GM21360 (cell line): ENCODE measurements around the gene PDCD5.
"Not testable (repeated sequence)": the region's sequence is repeated elsewhere in the genome, so short reads cannot be mapped to it uniquely, and the experiment has no call there.

ENCODE experiments used
- ATAC-seq: cut with Tn5 transposase; IDR thresholded peaks from one replicate; pipeline ENCODE4 v1.9.1; 2021; ENCODE audit warnings: mild to moderate bottlenecking, moderate library complexity; ENCODE audit not compliant: unreplicated experiment

PDCD5 gene

GRCh38 chr19:32580901-32581704 is at the start of gene PDCD5:
Gene PDCD5 (plus strand): TSS chr19:32581190. CDS start chr19:32581262, 72 bp downstream.
- ATAC-seq, result peak; percentile 89

- ATAC-seq, result no peak
Observed at GRCh38 chr19:32532233-32532632, 48.8 kb upstream of the PDCD5 start.

GRCh38 chr19:32537580-32537979 is 43.4 kb upstream of the PDCD5 start:
- ATAC-seq, result no peak

GRCh38 chr19:32539240-32539916 is 41.6 kb upstream of the PDCD5 start:
- no peak for ATAC-seq

- no peak for ATAC-seq
Observed at GRCh38 chr19:32540621-32541020, 40.4 kb upstream of the PDCD5 start.

GRCh38 chr19:32541376-32541775 is 39.6 kb upstream of the PDCD5 start:
- not testable (repeated sequence) for ATAC-seq

GRCh38 chr19:32542477-32543108 is 38.4 kb upstream of the PDCD5 start:
- ATAC-seq, result no peak

- no peak for ATAC-seq
Observed at GRCh38 chr19:32543115-32543900, 37.7 kb upstream of the PDCD5 start.

GRCh38 chr19:32544917-32545316 is 36.1 kb upstream of the PDCD5 start:
- ATAC-seq, result no peak

GRCh38 chr19:32550666-32551065 is 30.3 kb upstream of the PDCD5 start:
- no peak for ATAC-seq

GRCh38 chr19:32555786-32556185 is 25.2 kb upstream of the PDCD5 start:
- ATAC-seq, result no peak

GRCh38 chr19:32558607-32559228 is 22.3 kb upstream of the PDCD5 start:
- no peak for ATAC-seq

- ATAC-seq, result no peak
Observed at GRCh38 chr19:32563761-32564160, 17.2 kb upstream of the PDCD5 start.

- no peak for ATAC-seq
Observed at GRCh38 chr19:32566246-32566830, 14.7 kb upstream of the PDCD5 start.

GRCh38 chr19:32567486-32567885 is 13.5 kb upstream of the PDCD5 start:
- no peak for ATAC-seq

- peak; percentile 62 for ATAC-seq
Observed at GRCh38 chr19:32570081-32570785, 10.8 kb upstream of the PDCD5 start.

GRCh38 chr19:32571471-32572075 is 9.4 kb upstream of the PDCD5 start:
- not testable (repeated sequence) for ATAC-seq

GRCh38 chr19:32572700-32573491 is 8.1 kb upstream of the PDCD5 start:
- not testable (repeated sequence) for ATAC-seq

GRCh38 chr19:32573492-32573794 is 7.5 kb upstream of the PDCD5 start:
- ATAC-seq, result no peak
